Stimulated activated CD4-positive, alpha-beta T cell treated with anti-CD3 and anti-CD28 coated beads, Interleukin-2, amount 100 ng/mL, for 24 hours (primary cell): ENCODE measurements around the gene MEGF11.

Source experiments
- DNase-seq, 2 donors: peaks; one replicate each; pipeline ENCODE4 v3.0.0-alpha.2; 2020

Gene MEGF11

GRCh38 chr15:66138892-66139590, 114.5 kb downstream of the MEGF11 start:
- DNase-seq = no peak

GRCh38 chr15:66138096-66138783, 115.3 kb downstream of the MEGF11 start:
- DNase-seq = no peak

GRCh38 chr15:66136948-66137347, 116.6 kb downstream of the MEGF11 start:
- DNase-seq = no peak

- DNase-seq = no peak
Observed at GRCh38 chr15:66135664-66136063, 117.9 kb downstream of the MEGF11 start.

GRCh38 chr15:66134284-66134683, 119.3 kb downstream of the MEGF11 start:
- DNase-seq = no peak

GRCh38 chr15:66133247-66133885, 120.2 kb downstream of the MEGF11 start:
- DNase-seq = no peak

GRCh38 chr15:66132251-66132816, 121.2 kb downstream of the MEGF11 start:
- DNase-seq = no peak

- DNase-seq = no peak
Observed at GRCh38 chr15:66131831-66132230, 121.7 kb downstream of the MEGF11 start.

GRCh38 chr15:66131200-66131599, 122.3 kb downstream of the MEGF11 start:
- DNase-seq = no peak

- no peak for DNase-seq
Observed at GRCh38 chr15:66130496-66131034, 123.0 kb downstream of the MEGF11 start.

GRCh38 chr15:66129586-66129985, 124.0 kb downstream of the MEGF11 start:
- DNase-seq = no peak

GRCh38 chr15:66128116-66128680, 125.4 kb downstream of the MEGF11 start:
- DNase-seq = no peak

GRCh38 chr15:66126456-66126855, 127.1 kb downstream of the MEGF11 start:
- no peak for DNase-seq

GRCh38 chr15:66126031-66126441, 127.5 kb downstream of the MEGF11 start:
- DNase-seq = no peak

- no peak for DNase-seq
Observed at GRCh38 chr15:66124651-66125050, 128.9 kb downstream of the MEGF11 start.

- DNase-seq = no peak
Observed at GRCh38 chr15:66123799-66124198, 129.8 kb downstream of the MEGF11 start.

- no peak for DNase-seq
Observed at GRCh38 chr15:66120422-66120821, 133.1 kb downstream of the MEGF11 start.

- no peak for DNase-seq
Observed at GRCh38 chr15:66117841-66118240, 135.7 kb downstream of the MEGF11 start.

GRCh38 chr15:66115568-66116206, 137.9 kb downstream of the MEGF11 start:
- DNase-seq = no peak

- DNase-seq = no peak
Observed at GRCh38 chr15:66114863-66115425, 138.6 kb downstream of the MEGF11 start.

- no peak for DNase-seq
Observed at GRCh38 chr15:66112388-66112787, 141.2 kb downstream of the MEGF11 start.

GRCh38 chr15:66111363-66111762, 142.2 kb downstream of the MEGF11 start:
- no peak for DNase-seq
